Endothelial cell of umbilical vein (primary cell): ENCODE data around the gene CTDSP1.

Experiments used
- MAX ChIP-seq: IDR thresholded peaks from 2 replicates; pipeline ENCODE4 v1.6.1; 2011; ENCODE audit not compliant: insufficient read depth, insufficient read length
- MYC ChIP-seq: IDR thresholded peaks from one replicate; pipeline ENCODE4 v1.6.1; 2011; ENCODE audit warnings: mild to moderate bottlenecking, low read depth, low read length

GRCh38 chr2:218406949-218407618, 7.4 kb downstream of the CTDSP1 start:
- TF ChIP-seq MAX (no peak), MYC (no peak)
